Right hindlimb (tissue), 1 donor: ENCODE results near the gene SEMA4C.
"Not testable (repeated sequence)": the region's sequence is repeated elsewhere in the genome, so short reads cannot be mapped to it uniquely, and the experiment has no call there.

Experiments used
- DNase-seq: peaks from one replicate; pipeline ENCODE4 v3.0.0-alpha.2; 2018

Gene SEMA4C

DNA sequence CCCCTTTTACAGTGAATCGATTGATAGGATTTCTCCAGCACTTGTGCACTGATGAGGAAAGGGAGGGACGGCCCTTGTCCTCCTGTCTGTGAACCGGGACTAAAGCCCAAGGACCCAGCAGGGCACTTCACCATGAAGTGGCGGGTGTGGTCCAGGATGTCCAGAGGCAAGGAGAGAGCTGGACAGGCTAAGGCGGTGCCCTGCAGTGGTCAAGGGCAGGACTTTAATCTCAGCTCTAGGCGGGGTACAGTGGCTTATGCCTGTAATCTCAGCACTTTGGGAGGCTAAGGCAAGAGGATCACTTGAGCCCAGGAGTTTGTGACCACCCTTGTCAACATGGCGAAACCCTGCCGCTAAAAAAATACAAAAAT, 28.2 kb upstream of the SEMA4C start:
- no peak for DNase-seq

- no peak for DNase-seq
Measured at GRCh38 chr2:96897491-96898134, 27.7 kb upstream of the SEMA4C start.

GRCh38 chr2:96895746-96896651, 26.1 kb upstream of the SEMA4C start:
- DNase-seq, result no peak

DNA sequence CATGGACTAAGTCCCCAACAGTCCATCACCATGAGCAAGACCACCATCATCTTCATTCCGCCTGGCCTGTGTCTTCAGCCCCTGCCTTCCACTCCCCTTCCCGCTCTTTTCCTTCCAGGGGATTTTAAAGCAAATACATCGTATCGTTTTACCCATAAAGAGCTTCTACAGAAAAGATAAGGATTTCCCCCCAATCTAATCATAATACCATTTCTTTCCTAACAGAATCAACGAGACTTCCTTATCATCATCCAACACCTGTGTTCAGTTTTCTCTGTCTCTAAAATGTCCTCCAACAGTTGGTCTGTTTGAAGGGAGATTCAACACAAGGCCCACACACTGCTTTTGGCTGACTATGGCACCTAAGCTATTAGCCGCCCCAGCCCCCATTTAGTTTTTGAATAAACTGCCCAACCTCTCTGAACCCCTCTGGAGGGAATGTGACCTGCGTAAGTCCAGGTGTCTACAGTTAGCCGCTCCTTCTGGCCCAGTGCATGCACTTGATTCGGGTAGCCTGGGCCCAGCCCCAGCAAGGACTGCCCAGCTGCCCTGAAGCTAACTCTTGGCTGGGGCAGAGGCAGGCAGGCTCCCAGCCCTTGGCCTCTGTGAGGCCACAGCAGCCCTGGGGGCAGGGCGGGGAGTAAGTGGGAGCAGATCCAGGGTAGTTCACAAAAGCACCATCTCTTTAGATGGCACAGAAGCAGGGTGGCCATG, 25.3 kb upstream of the SEMA4C start:
- DNase-seq, result no peak

GRCh38 chr2:96894151-96894531, 24.3 kb upstream of the SEMA4C start:
- DNase-seq, result no peak

GRCh38 chr2:96893289-96894150, 23.6 kb upstream of the SEMA4C start:
- no peak for DNase-seq

- DNase-seq, result no peak
Measured at GRCh38 chr2:96891591-96892333, 21.9 kb upstream of the SEMA4C start.

DNA sequence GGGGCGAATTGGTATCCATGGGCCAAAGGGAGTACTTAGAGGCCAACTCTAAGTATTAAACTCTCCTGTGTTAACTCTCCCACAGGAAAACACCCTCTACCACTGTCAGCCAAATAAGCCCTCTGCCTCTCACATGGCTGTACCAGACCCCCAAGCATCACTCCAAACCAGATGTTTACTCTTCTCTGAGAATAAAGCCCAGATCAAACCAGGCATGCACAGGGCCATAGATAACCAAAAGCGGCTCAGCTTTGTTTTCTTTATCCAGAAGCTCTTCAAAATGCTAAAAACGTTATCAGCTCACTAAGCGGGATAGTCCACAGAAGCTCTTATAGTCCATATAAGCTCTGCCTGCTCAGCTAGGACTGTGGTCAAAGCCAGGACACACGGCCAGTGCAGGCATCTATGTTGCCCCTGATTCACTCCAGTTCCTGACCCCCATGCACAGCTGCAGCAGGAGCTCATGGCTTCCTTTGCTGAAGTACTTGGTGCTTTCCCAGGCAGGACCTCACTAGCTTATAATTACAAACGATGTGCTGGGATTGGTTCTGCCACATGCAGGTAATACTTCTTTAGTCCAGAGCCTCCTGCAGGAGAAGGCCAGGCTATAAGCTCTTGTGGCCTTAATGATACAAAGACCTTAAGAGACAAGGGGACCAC, 21.0 kb upstream of the SEMA4C start:
- no peak for DNase-seq

- DNase-seq, result no peak
Measured at GRCh38 chr2:96890252-96890651, 20.4 kb upstream of the SEMA4C start.

DNA sequence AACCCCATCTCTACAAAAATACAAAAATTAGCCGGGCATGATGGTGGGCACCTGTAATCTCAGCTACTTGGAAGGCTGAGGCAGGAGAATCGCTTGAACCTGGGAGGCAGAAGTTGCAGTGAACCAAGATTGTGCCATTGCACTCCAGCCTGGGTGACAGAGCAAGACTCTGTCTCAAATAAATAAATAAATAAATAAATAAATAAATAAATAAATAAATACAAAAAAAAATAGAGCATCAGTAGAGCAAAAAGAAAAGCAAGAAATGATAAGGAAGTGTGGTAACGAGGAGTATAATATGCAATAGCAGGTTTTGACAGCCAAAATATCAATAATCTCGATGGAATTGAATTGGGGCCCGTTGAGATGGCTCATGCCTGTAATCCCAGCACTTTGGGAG, 19.6 kb upstream of the SEMA4C start:
- DNase-seq, result not testable (repeated sequence)

GRCh38 chr2:96888072-96889011, 18.5 kb upstream of the SEMA4C start:
- peak; percentile 71 for DNase-seq

- DNase-seq, result peak; percentile 72
Measured at GRCh38 chr2:96887493-96888012, 17.7 kb upstream of the SEMA4C start.

DNA sequence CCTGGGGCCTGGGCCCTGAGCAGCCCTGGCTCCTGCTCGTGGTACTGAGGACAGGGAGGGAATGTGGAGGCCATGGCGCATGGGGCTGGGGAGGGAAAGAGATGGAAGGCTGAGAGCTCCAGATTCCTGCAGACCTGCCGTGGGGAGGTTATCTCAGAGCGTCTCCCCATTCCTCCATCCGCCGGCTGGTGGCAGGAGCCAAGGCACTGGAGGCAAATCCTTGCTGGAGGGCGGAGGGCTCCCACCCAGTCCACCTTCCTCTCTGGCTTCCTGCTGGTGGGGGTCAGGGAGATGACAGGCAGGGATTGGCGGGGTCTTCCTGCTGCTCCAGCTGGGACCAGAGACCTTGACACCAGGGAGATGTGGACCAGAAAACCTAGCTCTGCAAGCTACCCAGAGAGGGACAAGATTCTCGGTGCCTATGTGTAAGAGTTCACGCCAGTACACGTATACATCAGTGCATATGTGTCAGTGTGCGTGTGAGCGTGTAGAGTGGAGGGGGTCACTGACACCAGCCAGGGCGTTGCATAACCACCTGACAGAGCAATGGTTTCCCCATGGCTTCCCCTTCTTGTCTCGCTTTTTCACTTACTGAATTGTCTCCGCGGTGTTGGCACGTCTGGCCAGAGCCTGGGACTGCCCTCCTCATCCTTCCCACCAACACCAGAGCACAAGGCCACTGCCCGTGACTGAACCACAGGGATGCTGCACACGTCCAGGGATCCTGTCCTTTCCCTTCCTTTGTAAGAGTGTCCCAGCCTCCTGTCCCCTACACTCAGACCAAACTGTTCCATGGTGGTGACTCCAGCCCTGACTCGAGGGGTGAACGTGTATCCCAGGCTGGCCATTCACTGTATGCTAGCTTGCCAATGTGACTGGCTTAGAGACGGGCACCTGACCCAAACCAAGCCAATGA, 15.8 kb upstream of the SEMA4C start:
- no peak for DNase-seq

GRCh38 chr2:96884299-96885094, 14.6 kb upstream of the SEMA4C start:
- DNase-seq, result no peak

- no peak for DNase-seq
Measured at GRCh38 chr2:96883306-96883705, 13.4 kb upstream of the SEMA4C start.

- DNase-seq, result no peak
Measured at GRCh38 chr2:96882906-96883305, 13.0 kb upstream of the SEMA4C start.

- DNase-seq, result no peak
Measured at GRCh38 chr2:96882230-96882629, 12.3 kb upstream of the SEMA4C start.
